CD4-positive, CD25-positive, alpha-beta regulatory T cell (primary cell): ENCODE data around the gene MTX3. TPM values are rescaled to one million over a fixed set of nuclear protein-coding genes. Genes with fewer than 3 reads are reported as not detected.

ENCODE experiments used
- ATAC-seq, 2 donors: fragments of 150-1000 bp; cut with Tn5 transposase; one replicate each; pipeline ENCODE4 v1.10.0; 2021; ENCODE audit warnings: low read depth in 2 of 2, moderate number of reproducible peaks in 2 of 2, moderate library complexity in 1 of 2
- DNase-seq, 3 donors: peaks; one replicate each; pipeline versions ENCODE4 v3.0.0 to v3.0.0-alpha.2; 2012 to 2022; ENCODE audit warnings: mixed read lengths in 1 of 3
- H3K27ac ChIP-seq: one replicate; pipeline ENCODE4 v1.7.0; 2013; ENCODE audit warnings: mild to moderate bottlenecking, low read length; ENCODE audit not compliant: insufficient read depth, poor library complexity, severe bottlenecking
- H3K27me3 ChIP-seq: one replicate; pipeline ENCODE4 v1.7.0; 2013; ENCODE audit warnings: low read length; ENCODE audit not compliant: control insufficient read depth, insufficient read depth
- H3K36me3 ChIP-seq: one replicate; pipeline ENCODE4 v1.7.0; 2013; ENCODE audit warnings: mild to moderate bottlenecking, low read length, moderate library complexity; ENCODE audit not compliant: control insufficient read depth, insufficient read depth
- H3K4me1 ChIP-seq: 2 replicates; pipeline ENCODE4 v1.7.0; 2013; ENCODE audit warnings: mild to moderate bottlenecking, low read length; ENCODE audit not compliant: insufficient read depth, control insufficient read depth, poor library complexity, severe bottlenecking
- H3K4me3 ChIP-seq: one replicate; pipeline ENCODE4 v1.7.0; 2013; ENCODE audit warnings: low read depth, mild to moderate bottlenecking, low read length, moderate library complexity
- H3K9me3 ChIP-seq, 2 experiments: 1 replicate in 1 of 2; 2 replicates in 1 of 2; pipeline ENCODE4 v1.7.0; 2013; ENCODE audit warnings: low read length in 2 of 2, mild to moderate bottlenecking in 1 of 2, moderate library complexity in 1 of 2; ENCODE audit not compliant: control insufficient read depth in 2 of 2
- H3K27ac Mint-ChIP-seq, 3 donors: one replicate each; pipeline ENCODE4 v1.8.0; 2020 to 2022; ENCODE audit warnings: mild to moderate bottlenecking in 3 of 3, mixed read lengths in 3 of 3, moderate library complexity in 2 of 3
- H3K27me3 Mint-ChIP-seq: one replicate; pipeline ENCODE4 v1.8.0; 2022; ENCODE audit warnings: mild to moderate bottlenecking, mixed read lengths
- H3K36me3 Mint-ChIP-seq: one replicate; pipeline ENCODE4 v1.8.0; 2020; ENCODE audit warnings: mixed read lengths
- H3K4me1 Mint-ChIP-seq, 4 donors: one replicate each; pipeline ENCODE4 v1.8.0; 2020 to 2022; ENCODE audit warnings: mixed read lengths in 4 of 4, mild to moderate bottlenecking in 1 of 4
- H3K4me3 Mint-ChIP-seq, 4 donors: one replicate each; pipeline ENCODE4 v1.8.0; 2020 to 2022; ENCODE audit warnings: mild to moderate bottlenecking in 4 of 4, mixed read lengths in 4 of 4, moderate library complexity in 3 of 4
- H3K9me3 Mint-ChIP-seq, 7 donors: one replicate each; pipeline ENCODE4 v1.8.0; 2020 to 2022; ENCODE audit warnings: mixed read lengths in 7 of 7, mild to moderate bottlenecking in 3 of 7, moderate library complexity in 2 of 7
- polyA plus RNA-seq, 4 donors: library from polyadenylated mRNA; unstranded; fragments of 300-500 nt; fragmentation: Illumina TruSeq; gene quantifications; one replicate each; pipeline ENCODE4 v1.2.3, GENCODE V29; 2021
- total RNA-seq: library from RNA; stranded (reverse); gene quantifications from one replicate; pipeline ENCODE4 v1.2.3, GENCODE V29; 2022

Gene MTX3
- total and polyA plus RNA-seq, 5 donors from 2014 or later: 1.4 to 18.1 (median 2.6) TPM

DNA sequence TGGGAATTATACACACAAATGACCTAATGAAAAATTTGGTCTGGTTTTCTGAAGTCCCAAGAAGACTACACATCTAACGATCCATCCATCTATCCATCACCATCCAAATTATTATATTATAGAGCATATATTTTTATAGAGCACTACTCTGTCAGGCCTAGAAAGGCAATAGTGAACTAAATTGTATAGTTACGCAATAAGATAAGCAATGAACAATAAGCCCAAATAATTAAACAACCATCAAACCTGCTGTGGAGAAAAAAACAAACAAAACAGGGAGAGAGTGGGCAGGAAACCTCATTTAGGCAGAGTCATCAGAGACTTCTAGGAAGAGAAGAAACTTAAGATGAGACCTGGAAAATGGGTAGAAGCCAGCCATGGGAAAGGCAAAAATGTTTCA lies 59.7 kb downstream of the MTX3 start:
- ATAC-seq (no peak), DNase-seq (no peak)
- Histone ChIP-seq H3K9me3 (peaks cover 0 to 5% of the 10 kb centered on the region in 2 experiments), H3K27me3 (peaks cover 9% of the 10 kb centered on the region), H3K4me1 (no peaks in the 10 kb centered on the region), H3K36me3 (no peaks in the 10 kb centered on the region), H3K4me3 (no peak overlapping the region), H3K27ac (no peak overlapping the region)
- Mint-ChIP-seq H3K4me1 (no peaks in the 10 kb centered on the region), H3K9me3 (peaks cover 0 to 1% (median 0%) of the 10 kb centered on the region in 7 donors), H3K27ac (no peak overlapping the region), H3K27me3 (peaks cover 4% of the 10 kb centered on the region), H3K36me3 (no peaks in the 10 kb centered on the region), H3K4me3 (no peak overlapping the region)

DNA sequence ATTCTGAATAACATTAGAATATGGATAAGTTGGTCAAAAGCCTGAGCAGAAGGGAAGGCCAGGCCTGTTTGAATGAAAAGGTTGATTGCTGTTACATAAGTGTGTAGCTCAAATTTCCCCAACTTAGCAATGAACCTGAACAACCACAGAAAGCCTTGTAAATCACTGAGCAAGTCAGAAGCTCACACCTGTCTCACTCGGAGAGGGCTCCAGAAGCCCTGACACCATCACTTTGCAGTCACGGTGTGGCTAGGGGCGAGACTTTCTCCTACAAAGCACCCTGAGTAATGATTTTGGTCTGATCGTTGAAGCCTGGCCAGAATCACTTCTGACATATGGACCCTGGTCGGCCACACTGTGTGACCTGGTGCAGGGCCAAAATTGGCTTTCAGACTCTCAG lies 62.0 kb downstream of the MTX3 start:
- no peaks in the 10 kb centered on the region for H3K36me3 Mint-ChIP-seq
- no peak overlapping the region for H3K27ac ChIP-seq
- peaks cover 8% of the 10 kb centered on the region for H3K27me3 ChIP-seq
- no peak overlapping the region for H3K4me3 Mint-ChIP-seq
- peaks cover 0 to 4% (median 0%) of the 10 kb centered on the region in 4 donors for H3K4me1 Mint-ChIP-seq
- DNase-seq: no peak
- no peak overlapping the region for H3K4me3 ChIP-seq
- H3K4me1 ChIP-seq: no peaks in the 10 kb centered on the region
- peaks cover 0 to 5% of the 10 kb centered on the region in 2 experiments for H3K9me3 ChIP-seq
- peaks cover 4% of the 10 kb centered on the region for H3K27me3 Mint-ChIP-seq
- H3K27ac Mint-ChIP-seq: no peak overlapping the region
- no peaks in the 10 kb centered on the region for H3K36me3 ChIP-seq
- no peaks in the 10 kb centered on the region for H3K9me3 Mint-ChIP-seq
- ATAC-seq: no peak

Other genes starting within 250 kb of the MTX3 start
- not detected for gene THBS4, start 44.1 kb upstream of the MTX3 start, total RNA-seq
- not detected for gene THBS4, start 44.1 kb upstream of the MTX3 start, polyA plus RNA-seq